ENCODE results near the gene CAVIN4. TPM values are rescaled to one million over a fixed set of nuclear protein-coding genes. Genes with fewer than 3 reads are reported as not detected.

Gene CAVIN4
- total and polyA plus RNA-seq, 2 of the 13 experiments (the other 11 are each of a cell fraction or from before 2014, with no cell fraction given), result 0.54 to 1.00 TPM

DNA sequence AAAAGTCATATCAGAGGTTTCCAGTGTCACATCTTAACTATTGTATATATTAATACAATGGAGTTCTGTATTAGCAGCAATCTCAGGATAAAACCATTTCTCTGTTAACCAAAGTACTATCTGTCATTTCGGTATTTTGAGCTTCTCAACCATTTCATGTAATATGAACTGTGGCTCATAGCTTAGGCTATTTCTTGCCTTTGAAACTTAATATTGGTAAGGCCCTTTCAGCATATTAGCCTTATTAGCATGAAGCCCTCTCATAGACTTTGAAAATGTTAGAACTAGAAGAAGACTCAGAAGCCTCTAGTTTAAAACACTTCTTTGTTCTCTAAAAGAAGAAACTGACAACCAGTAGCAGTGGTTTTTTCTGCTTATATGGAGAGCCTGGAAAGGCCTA, 731 bp downstream of the CAVIN4 start:
- H4K20me1 ChIP-seq (ENCODE audit: insufficient read depth, low read length), result no peaks in the 10 kb centered on the region
- intact Hi-C loops (cut with micrococcal nuclease; ENCODE audit: unreplicated experiment) (no loop called here), in situ Hi-C loops (cut with HindIII; ENCODE audit: extremely low pct_ligation_motif_present, low pct_unique_long_range_greater_than_20kb) (loop anchor here (25.0 kb wide), 2 partner anchors 541 to 1416 kb away; no protein-coding TSS in a partner anchor)
- no peaks in the 10 kb centered on the region for H3K36me3 ChIP-seq (replicated peaks in 1 of 2; ENCODE audit: control insufficient read depth in 1 of 2, insufficient read depth in 2 of 2, low read length in 2 of 2)
- ATAC-seq (no peak), DNase-seq (ENCODE audit: low spot score) (no peak), FAIRE-seq (no peak)
- H3K4me1 ChIP-seq (ENCODE audit: insufficient read depth, low read length), result no peaks in the 10 kb centered on the region
- H3K4me3 ChIP-seq (replicated peaks in 1 of 3; ENCODE audit: insufficient read depth in 1 of 3, low read depth in 2 of 3, low read length in 3 of 3), result no peak overlapping the region
- no peak overlapping the region for H3K9ac ChIP-seq (ENCODE audit: insufficient read depth, low read depth, low read length)
- no peak overlapping the region for H3K27ac ChIP-seq (ENCODE audit: extremely low read length, insufficient read depth, low read length)
- no peaks in the 10 kb centered on the region for H3K9me3 ChIP-seq (ENCODE audit: low read length)
- no TSS peak for BruUV-seq (replicated peaks)
- ChIA-PET POLR2A (no interaction called here), CTCF (ENCODE audit: low intra/inter-chr PET ratio, low total read pairs) (no interaction called here)
- 100% methylated on average over 1 of the region's 1 CpG for WGBS (ENCODE audit: low lambda C conversion rate)
- TF ChIP-seq ZNF672 (CRISPR knock-in tag; IDR thresholded peaks at IDR 0.05), result no peak
- TF ChIP-seq HNRNPH1 (optimal IDR thresholded peaks at IDR 0.05; ENCODE audit: low read depth, low read length), result no peak
- no peak for TF ChIP-seq MED8 (CRISPR knock-in tag; IDR thresholded peaks at IDR 0.05; ENCODE audit: insufficient replicate concordance)
- TF ChIP-seq, protein P1, sequence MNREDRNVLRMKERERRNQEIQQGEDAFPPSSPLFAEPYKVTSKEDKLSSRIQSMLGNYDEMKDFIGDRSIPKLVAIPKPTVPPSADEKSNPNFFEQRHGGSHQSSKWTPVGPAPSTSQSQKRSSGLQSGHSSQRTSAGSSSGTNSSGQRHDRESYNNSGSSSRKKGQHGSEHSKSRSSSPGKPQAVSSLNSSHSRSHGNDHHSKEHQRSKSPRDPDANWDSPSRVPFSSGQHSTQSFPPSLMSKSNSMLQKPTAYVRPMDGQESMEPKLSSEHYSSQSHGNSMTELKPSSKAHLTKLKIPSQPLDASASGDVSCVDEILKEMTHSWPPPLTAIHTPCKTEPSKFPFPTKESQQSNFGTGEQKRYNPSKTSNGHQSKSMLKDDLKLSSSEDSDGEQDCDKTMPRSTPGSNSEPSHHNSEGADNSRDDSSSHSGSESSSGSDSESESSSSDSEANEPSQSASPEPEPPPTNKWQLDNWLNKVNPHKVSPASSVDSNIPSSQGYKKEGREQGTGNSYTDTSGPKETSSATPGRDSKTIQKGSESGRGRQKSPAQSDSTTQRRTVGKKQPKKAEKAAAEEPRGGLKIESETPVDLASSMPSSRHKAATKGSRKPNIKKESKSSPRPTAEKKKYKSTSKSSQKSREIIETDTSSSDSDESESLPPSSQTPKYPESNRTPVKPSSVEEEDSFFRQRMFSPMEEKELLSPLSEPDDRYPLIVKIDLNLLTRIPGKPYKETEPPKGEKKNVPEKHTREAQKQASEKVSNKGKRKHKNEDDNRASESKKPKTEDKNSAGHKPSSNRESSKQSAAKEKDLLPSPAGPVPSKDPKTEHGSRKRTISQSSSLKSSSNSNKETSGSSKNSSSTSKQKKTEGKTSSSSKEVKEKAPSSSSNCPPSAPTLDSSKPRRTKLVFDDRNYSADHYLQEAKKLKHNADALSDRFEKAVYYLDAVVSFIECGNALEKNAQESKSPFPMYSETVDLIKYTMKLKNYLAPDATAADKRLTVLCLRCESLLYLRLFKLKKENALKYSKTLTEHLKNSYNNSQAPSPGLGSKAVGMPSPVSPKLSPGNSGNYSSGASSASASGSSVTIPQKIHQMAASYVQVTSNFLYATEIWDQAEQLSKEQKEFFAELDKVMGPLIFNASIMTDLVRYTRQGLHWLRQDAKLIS (CRISPR knock-in tag; IDR thresholded peaks at IDR 0.05), result no peak
- no peak for TF ChIP-seq ZFP36 (IDR thresholded peaks at IDR 0.05; ENCODE audit: borderline replicate concordance, low read depth, low read length, partially characterized antibody)
- TF ChIP-seq NFIB (CRISPR knock-in tag; IDR thresholded peaks at IDR 0.05; ENCODE audit: borderline replicate concordance), result no peak
- TF ChIP-seq HNRNPLL (IDR thresholded peaks at IDR 0.05; ENCODE audit: low read depth, low read length, poor library complexity, severe bottlenecking), result no peak
- TF ChIP-seq, protein P2, sequence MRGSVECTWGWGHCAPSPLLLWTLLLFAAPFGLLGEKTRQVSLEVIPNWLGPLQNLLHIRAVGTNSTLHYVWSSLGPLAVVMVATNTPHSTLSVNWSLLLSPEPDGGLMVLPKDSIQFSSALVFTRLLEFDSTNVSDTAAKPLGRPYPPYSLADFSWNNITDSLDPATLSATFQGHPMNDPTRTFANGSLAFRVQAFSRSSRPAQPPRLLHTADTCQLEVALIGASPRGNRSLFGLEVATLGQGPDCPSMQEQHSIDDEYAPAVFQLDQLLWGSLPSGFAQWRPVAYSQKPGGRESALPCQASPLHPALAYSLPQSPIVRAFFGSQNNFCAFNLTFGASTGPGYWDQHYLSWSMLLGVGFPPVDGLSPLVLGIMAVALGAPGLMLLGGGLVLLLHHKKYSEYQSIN (CRISPR knock-in tag; IDR thresholded peaks at IDR 0.05; ENCODE audit: borderline replicate concordance), result no peak
- no peak for TF ChIP-seq CBX1 (IDR thresholded peaks at IDR 0.05; ENCODE audit: low read depth)
- TF ChIP-seq, protein P3, sequence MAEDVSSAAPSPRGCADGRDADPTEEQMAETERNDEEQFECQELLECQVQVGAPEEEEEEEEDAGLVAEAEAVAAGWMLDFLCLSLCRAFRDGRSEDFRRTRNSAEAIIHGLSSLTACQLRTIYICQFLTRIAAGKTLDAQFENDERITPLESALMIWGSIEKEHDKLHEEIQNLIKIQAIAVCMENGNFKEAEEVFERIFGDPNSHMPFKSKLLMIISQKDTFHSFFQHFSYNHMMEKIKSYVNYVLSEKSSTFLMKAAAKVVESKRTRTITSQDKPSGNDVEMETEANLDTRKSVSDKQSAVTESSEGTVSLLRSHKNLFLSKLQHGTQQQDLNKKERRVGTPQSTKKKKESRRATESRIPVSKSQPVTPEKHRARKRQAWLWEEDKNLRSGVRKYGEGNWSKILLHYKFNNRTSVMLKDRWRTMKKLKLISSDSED (CRISPR knock-in tag; IDR thresholded peaks at IDR 0.05), result no peak
- no peak overlapping the region for H2AFZ ChIP-seq (ENCODE audit: low read length)
- H3K4me2 ChIP-seq (ENCODE audit: low read depth, low read length), result no peak overlapping the region
- H3K27me3 ChIP-seq (ENCODE audit: control insufficient read depth in 1 of 2, insufficient read depth in 2 of 2, low read length in 2 of 2), result no peaks in the 10 kb centered on the region
- no peaks in the 10 kb centered on the region for H3K79me2 ChIP-seq (ENCODE audit: insufficient read depth, low read length)

All from HepG2 (cell line).